Stimulated activated CD4-positive, alpha-beta T cell treated with anti-CD3 and anti-CD28 coated beads, Interleukin-12 subunit alpha, Interleukin-12 subunit beta, amount 100 ng/mL, for 48 hours (primary cell): Measurements from ENCODE around the gene ACOXL.

Experiments
- DNase-seq, 3 donors: peaks; one replicate each; pipeline ENCODE4 v3.0.0-alpha.2; 2020; ENCODE audit warnings: low read depth in 2 of 3, low spot score in 1 of 3

Gene ACOXL

GRCh38 chr2:110819711-110820110 lies 87.3 kb downstream of the ACOXL start:
- no peak for DNase-seq

GRCh38 chr2:110820128-110820527 lies 87.8 kb downstream of the ACOXL start:
- DNase-seq, result no peak

GRCh38 chr2:110823165-110823564 lies 90.8 kb downstream of the ACOXL start:
- DNase-seq, result no peak

GRCh38 chr2:110827511-110827910 lies 95.1 kb downstream of the ACOXL start:
- no peak for DNase-seq

GRCh38 chr2:110828330-110828729 lies 96.0 kb downstream of the ACOXL start:
- DNase-seq, result no peak

- DNase-seq, result no peak
These were observed 97.2 kb downstream of the ACOXL start for GRCh38 chr2:110829413-110830146.

GRCh38 chr2:110832740-110833139 lies 100.4 kb downstream of the ACOXL start:
- DNase-seq, result no peak

- no peak for DNase-seq
These were observed 101.9 kb downstream of the ACOXL start for GRCh38 chr2:110834134-110834827.

- DNase-seq, result no peak
These were observed 104.3 kb downstream of the ACOXL start for GRCh38 chr2:110836671-110837070.

- no peak for DNase-seq
These were observed 105.4 kb downstream of the ACOXL start for GRCh38 chr2:110837446-110838409.

GRCh38 chr2:110838657-110839384 lies 106.4 kb downstream of the ACOXL start:
- DNase-seq, result no peak

- DNase-seq, result no peak
These were observed 108.1 kb downstream of the ACOXL start for GRCh38 chr2:110840508-110840907.

GRCh38 chr2:110842048-110842447 lies 109.7 kb downstream of the ACOXL start:
- no peak for DNase-seq

GRCh38 chr2:110843496-110843895 lies 111.1 kb downstream of the ACOXL start:
- no peak for DNase-seq

- no peak for DNase-seq
These were observed 111.7 kb downstream of the ACOXL start for GRCh38 chr2:110843959-110844510.

- DNase-seq, result no peak
These were observed 115.3 kb downstream of the ACOXL start for GRCh38 chr2:110847651-110848050.

- DNase-seq, result no peak
These were observed 115.7 kb downstream of the ACOXL start for GRCh38 chr2:110848071-110848470.

- no peak for DNase-seq
These were observed 116.2 kb downstream of the ACOXL start for GRCh38 chr2:110848519-110849030.

- no peak for DNase-seq
These were observed 119.2 kb downstream of the ACOXL start for GRCh38 chr2:110851531-110851930.

GRCh38 chr2:110852051-110852450 lies 119.7 kb downstream of the ACOXL start:
- DNase-seq, result no peak
